Panc1 (cell line): ENCODE data around the gene AFG1L.

ENCODE experiments used
- SIN3A ChIP-seq: IDR thresholded peaks from 2 replicates; pipeline ENCODE4 v1.6.1; 2012; ENCODE audit warnings: low read depth, mild to moderate bottlenecking, low read length, moderate library complexity, borderline replicate concordance; ENCODE audit not compliant: insufficient read depth
- TF ChIP-seq, protein P1 (sequence below): fragments of 450-650 bp; IDR thresholded peaks from 2 replicates; pipeline ENCODE4 v1.5.1; 2017; ENCODE audit warnings: mild to moderate bottlenecking
- TF ChIP-seq, protein P2 (sequence below), 2 experiments: IDR thresholded peaks; 2 replicates each; pipeline ENCODE4 v1.6.1; 2011 to 2012; ENCODE audit warnings: low read depth in 2 of 2, control low read depth in 1 of 2, low read length in 1 of 2, mild to moderate bottlenecking in 1 of 2, moderate library complexity in 1 of 2; ENCODE audit not compliant: insufficient read depth in 1 of 2

DNA sequence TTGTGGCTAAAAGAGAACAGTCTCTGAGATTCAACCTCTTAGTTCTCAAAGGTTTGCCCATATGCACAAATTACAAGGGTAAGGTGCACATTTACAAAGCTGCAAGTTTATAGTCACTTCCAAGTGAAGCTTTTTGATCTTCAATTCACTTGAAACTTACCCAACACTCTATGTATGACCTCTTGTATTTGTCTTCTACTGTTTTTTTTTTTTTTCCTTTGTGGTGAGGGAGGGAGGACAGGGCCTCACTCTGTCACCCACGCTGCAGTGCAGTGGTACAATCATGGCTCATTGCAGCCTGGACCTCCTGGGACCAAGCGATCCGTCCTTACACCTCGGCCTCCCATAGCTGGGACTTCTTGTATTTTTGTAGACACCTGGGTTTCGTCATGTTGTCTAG is 261.4 kb downstream of the AFG1L start:
- TF ChIP-seq, protein P1, sequence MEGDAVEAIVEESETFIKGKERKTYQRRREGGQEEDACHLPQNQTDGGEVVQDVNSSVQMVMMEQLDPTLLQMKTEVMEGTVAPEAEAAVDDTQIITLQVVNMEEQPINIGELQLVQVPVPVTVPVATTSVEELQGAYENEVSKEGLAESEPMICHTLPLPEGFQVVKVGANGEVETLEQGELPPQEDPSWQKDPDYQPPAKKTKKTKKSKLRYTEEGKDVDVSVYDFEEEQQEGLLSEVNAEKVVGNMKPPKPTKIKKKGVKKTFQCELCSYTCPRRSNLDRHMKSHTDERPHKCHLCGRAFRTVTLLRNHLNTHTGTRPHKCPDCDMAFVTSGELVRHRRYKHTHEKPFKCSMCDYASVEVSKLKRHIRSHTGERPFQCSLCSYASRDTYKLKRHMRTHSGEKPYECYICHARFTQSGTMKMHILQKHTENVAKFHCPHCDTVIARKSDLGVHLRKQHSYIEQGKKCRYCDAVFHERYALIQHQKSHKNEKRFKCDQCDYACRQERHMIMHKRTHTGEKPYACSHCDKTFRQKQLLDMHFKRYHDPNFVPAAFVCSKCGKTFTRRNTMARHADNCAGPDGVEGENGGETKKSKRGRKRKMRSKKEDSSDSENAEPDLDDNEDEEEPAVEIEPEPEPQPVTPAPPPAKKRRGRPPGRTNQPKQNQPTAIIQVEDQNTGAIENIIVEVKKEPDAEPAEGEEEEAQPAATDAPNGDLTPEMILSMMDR, result no peak
- no peak for TF ChIP-seq SIN3A
- TF ChIP-seq, protein P2, sequence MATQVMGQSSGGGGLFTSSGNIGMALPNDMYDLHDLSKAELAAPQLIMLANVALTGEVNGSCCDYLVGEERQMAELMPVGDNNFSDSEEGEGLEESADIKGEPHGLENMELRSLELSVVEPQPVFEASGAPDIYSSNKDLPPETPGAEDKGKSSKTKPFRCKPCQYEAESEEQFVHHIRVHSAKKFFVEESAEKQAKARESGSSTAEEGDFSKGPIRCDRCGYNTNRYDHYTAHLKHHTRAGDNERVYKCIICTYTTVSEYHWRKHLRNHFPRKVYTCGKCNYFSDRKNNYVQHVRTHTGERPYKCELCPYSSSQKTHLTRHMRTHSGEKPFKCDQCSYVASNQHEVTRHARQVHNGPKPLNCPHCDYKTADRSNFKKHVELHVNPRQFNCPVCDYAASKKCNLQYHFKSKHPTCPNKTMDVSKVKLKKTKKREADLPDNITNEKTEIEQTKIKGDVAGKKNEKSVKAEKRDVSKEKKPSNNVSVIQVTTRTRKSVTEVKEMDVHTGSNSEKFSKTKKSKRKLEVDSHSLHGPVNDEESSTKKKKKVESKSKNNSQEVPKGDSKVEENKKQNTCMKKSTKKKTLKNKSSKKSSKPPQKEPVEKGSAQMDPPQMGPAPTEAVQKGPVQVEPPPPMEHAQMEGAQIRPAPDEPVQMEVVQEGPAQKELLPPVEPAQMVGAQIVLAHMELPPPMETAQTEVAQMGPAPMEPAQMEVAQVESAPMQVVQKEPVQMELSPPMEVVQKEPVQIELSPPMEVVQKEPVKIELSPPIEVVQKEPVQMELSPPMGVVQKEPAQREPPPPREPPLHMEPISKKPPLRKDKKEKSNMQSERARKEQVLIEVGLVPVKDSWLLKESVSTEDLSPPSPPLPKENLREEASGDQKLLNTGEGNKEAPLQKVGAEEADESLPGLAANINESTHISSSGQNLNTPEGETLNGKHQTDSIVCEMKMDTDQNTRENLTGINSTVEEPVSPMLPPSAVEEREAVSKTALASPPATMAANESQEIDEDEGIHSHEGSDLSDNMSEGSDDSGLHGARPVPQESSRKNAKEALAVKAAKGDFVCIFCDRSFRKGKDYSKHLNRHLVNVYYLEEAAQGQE (IDR thresholded peaks at IDR 0.05; ENCODE audit: insufficient read depth in 1 of 2, low read depth in 2 of 2, low read length in 1 of 2), result no peak
